CD4-positive, alpha-beta T cell treated with Interleukin-10 for 1 hour (primary cell): ENCODE data around the gene ACTN2.

Experiments
- DNase-seq: peaks from one replicate; pipeline ENCODE4 v3.0.0-alpha.2; 2020

ACTN2 gene

DNA sequence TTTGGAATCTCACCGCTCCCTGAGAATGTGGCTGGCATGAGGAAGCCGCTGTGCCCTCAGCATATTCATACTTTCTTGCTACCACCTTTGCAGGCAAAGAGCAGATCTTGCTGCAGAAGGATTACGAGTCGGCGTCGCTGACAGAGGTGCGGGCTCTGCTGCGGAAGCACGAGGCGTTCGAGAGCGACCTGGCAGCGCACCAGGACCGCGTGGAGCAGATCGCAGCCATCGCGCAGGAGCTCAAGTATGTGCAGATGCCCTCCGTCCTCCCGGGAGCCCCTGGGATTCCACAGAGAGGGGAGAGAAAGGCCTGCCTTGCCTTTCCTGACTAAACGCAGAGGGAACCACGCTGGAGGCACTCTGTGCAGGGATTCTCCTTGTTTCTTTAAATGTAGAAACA, 58.2 kb downstream of the ACTN2 start:
- no peak for DNase-seq

GRCh38 chr1:236746785-236747184, 60.5 kb downstream of the ACTN2 start:
- DNase-seq = no peak

GRCh38 chr1:236747311-236747985, 61.1 kb downstream of the ACTN2 start:
- DNase-seq = no peak

DNA sequence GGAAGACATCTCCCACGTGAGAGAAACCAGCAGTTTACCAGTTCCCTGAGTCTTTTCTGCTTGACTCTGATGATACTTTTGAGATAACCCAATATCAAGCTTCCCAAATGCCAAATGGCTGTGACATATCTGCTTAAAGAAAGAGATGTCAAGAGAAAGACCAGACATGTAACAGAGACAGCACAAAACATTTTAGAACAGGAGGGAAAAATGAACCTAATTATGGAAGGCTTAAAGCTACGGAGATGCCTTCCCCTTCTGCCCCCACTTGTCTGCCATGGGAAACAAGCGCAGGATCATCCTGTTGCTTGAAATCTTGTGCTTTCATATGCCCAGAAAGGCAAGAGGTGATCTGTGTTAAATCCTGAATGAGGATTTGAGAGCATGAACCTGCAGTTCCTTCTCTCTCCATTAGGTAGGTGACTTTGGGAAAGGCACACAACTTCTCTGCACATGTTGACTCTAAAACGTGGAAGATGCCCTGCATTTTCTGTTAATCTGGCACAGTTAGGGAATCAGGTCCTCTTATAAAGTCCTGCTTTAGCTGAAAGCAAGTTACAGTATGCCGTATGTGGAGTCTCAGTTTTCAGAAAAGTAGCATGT, 62.1 kb downstream of the ACTN2 start:
- no peak for DNase-seq

DNA sequence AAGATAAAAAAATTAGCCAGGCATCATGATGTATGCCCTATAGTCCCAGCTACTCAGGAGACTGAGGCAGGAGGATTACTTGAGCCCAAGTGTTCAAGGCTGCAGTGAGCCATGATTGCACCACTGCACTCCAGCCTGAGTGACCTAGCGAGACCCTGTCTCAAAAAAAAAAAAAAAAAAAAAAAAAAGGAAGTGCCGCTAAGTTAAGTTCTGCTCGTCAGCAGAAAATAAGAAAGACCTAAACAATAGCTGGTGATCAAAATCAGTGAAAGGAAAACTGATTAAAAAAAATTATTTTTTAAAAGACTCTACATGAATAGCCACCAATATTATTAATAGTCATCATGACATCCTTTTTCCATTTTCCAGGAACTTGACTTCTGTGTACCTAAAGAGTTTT, 64.6 kb downstream of the ACTN2 start:
- no peak for DNase-seq

- no peak for DNase-seq
Observed at GRCh38 chr1:236751385-236751784, 65.1 kb downstream of the ACTN2 start.

GRCh38 chr1:236751935-236752334, 65.6 kb downstream of the ACTN2 start:
- DNase-seq = no peak

DNA sequence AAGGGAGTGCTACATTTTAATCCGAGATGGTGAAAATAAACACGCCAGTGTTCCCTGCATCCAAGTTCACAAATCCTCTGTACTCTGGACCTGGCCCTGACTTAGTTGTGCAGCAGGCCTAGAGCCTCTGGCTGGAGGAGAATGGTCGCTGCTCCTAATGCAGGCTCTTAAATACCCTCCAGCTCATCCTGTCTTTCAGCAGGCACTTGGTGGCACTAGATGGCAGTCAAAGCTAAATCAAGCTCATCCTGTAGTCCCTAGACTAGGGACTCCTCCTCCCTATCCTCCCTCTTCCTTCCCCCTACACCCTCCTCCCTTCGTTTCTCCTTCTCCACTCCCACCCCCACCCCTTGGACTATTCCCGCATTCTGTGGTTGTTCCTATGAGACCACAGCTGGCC, 67.2 kb downstream of the ACTN2 start:
- no peak for DNase-seq

GRCh38 chr1:236753964-236754363, 67.7 kb downstream of the ACTN2 start:
- DNase-seq = no peak

DNA sequence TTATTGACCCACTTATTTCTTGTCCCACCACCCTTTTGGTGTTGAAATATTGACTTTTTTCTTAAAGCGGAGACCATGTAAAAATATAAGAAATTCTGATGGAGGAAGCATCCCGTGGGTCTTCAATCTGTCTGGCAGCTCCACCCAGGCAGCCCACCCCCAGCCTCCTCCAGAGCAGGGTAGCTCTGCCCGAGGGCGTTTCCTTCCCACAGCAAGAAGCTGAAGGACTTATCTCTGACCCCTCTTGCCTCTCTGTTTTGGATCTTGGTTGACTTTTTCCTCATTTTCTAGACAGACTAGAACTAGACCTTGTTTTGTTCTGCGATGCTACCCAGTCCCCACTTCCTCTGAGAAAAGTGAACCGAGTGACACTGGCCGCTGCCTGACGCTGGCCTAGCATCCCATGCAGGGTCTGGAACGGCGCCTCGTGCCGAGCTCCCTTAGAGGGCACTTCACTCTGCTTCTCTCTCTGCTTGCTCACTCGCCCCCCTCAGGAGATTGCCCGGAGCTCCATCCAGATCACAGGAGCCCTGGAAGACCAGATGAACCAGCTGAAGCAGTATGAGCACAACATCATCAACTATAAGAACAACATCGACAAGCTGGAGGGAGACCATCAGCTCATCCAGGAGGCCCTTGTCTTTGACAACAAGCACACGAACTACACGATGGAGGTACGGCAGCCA, 68.4 kb downstream of the ACTN2 start:
- DNase-seq = no peak

DNA sequence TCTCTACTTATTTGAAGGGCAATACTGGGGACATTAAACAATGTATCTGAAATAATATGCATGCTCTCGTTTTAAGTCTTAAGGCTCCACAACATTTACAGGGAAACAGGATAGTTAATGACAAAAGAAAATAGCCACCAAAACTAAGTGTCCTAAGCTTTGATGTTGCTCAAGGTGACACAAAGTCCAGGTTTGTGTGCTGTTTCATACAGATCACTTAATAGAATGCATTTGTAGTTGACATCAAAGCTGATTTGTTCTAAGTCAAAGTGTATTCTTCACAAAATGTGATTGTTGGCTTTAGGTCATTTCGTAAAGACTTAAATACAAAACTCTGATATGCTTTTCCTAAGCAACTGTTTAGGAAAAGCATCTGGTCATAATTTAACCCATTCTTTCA, 71.3 kb downstream of the ACTN2 start:
- DNase-seq = no peak

- peak; percentile 47 for DNase-seq
Observed at GRCh38 chr1:236759252-236759859, 73.1 kb downstream of the ACTN2 start.

GRCh38 chr1:236760480-236760879, 74.2 kb downstream of the ACTN2 start:
- DNase-seq = no peak

- DNase-seq = no peak
Observed at GRCh38 chr1:236760986-236761385, 74.7 kb downstream of the ACTN2 start.

GRCh38 chr1:236761397-236762132, 75.3 kb downstream of the ACTN2 start:
- no peak for DNase-seq

DNA sequence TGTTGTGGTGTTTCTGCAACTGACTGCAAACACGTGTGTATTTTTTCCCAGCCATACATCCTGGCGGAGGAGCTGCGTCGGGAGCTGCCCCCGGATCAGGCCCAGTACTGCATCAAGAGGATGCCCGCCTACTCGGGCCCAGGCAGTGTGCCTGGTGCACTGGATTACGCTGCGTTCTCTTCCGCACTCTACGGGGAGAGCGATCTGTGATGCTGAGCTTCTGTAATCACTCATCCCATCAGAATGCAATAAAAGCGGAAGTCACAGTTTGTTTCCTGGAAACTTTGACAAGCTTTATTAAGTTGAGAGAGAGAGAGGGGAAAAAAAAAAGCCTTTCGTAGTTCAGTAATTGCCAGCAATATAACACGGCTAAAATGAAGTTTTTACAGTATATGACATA, 76.1 kb downstream of the ACTN2 start:
- DNase-seq = no peak

- no peak for DNase-seq
Observed at GRCh38 chr1:236765831-236766230, 79.5 kb downstream of the ACTN2 start.

DNA sequence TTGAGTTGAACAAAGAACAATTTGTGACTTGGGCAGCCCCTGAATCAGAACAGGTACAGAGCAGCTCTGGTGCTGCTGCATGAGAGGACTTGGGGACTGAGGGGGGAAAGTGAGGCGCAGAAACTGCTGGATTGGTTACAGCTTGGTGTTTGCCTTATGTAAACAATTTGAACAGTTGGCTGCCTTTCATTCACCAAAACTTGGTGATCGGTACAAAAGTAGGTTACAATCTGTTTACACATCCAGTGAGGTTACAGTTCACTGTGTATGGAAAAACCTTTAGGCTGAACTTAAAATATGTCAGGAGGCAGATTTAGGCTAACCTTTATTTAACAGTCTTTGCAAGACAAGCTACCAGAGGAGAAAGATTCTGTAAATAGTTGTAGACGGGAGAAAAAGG, 80.2 kb downstream of the ACTN2 start:
- DNase-seq = no peak

DNA sequence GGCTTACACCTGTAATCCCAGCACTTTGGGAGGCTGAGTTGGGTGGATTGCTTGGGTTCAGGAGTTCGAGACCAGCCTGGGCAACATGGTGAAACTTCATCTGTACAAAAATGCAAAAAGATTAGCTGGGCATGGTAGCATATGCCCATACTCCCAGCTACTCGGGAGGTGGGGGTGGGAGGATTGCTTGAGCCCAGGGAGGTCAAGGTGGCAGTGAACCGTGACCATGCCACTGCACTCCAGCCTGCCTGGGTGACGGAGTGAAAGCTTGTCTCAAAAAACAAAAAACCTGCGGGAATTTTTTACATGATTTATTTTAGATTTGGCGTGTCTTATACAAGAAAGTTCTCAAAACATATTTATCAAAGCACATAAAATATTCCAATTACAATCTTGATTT, 81.0 kb downstream of the ACTN2 start:
- DNase-seq = no peak

GRCh38 chr1:236768601-236769000, 82.3 kb downstream of the ACTN2 start:
- DNase-seq = no peak

DNA sequence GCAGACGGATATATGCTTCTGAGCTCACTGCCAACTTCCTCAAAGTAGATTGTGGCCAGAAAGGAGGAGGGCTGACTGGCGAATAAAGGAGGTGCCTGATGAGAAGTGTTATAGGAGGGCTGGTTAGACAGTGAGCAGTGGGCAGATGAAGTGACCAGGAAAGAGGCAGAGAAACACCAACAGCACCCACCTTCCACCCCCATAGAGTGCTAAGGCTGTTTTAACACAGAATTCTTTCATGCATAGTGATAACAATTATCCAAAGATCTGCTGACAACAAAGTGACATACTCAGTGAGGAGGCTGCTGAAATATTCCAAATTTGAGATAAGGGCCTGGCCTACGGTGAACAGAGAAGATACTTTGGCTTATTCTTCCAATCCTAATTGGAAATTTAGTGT, 87.6 kb downstream of the ACTN2 start:
- no peak for DNase-seq

DNA sequence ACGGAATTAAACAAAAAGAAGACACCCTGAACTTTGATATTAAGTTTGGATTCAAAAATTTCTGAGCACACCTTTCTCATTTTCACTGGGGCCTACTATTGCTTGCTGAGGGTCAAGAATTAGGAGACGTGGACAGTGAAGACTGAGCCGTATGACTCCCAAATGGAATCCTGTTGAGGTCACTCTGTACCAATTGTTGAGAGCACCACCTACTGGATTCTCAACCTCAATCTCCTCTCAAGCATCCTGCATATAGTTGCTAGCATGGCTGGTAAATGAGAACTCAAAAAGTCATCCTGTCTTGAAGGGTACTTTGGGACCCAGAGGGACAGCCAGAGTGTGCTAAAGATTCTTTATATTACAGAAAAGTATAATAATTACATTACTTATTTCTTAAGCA, 88.6 kb downstream of the ACTN2 start:
- no peak for DNase-seq

- DNase-seq = no peak
Observed at GRCh38 chr1:236779312-236779711, 93.0 kb downstream of the ACTN2 start.
